GM19395 (cell line): ENCODE measurements around the gene SYNRG.
A peak's percentile ranks its signal among the peaks of the same experiment; 100 is the strongest.

Experiments
- ATAC-seq: cut with Tn5 transposase; IDR thresholded peaks from one replicate; pipeline ENCODE4 v1.9.1; 2021; ENCODE audit warnings: mild to moderate bottlenecking, moderate library complexity; ENCODE audit not compliant: unreplicated experiment

SYNRG gene

DNA sequence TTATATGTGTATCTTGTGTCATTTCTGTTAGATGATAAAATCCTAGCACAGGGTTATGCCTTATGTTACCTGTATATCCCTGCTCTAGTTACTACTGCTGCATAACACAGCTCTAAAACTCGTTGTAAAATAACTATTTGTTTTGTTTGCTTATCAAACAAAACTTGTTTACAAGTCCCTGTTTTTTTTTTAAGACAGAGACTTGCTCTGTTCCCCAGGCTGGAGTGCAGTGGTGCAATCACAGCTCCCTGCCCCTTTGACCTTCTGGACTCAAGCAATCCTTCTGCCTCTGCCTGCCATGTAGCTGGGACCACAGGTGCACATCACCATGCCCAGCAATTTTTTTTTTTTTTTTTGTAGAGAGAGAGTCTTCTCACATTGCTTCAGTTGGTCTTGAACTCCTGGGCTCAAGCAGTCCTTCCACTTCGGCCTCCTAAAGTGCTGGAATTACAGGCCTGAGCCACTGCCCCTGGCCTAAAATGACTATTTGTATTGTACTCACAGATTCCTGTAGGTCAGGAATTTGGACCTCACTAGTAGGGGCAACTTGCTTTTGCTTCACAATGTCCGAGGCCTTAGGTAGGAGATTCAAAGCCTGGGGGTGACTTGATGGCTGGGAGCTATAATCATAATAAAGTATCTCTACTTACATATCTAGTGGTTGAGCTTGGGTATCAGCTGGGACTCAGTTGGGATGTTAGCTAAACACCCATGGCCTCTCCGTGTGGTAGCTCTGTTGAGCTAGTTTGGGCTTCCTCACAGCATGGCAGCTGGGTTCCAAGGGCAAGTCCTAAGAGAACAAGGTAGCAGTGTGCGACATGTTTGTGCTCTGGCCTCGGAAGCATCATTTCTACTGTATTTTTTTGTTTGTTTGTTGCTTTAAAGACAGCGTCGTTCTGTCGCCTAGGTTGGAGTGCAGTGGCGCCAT, 106.9 kb downstream of the SYNRG start:
- no peak for ATAC-seq

DNA sequence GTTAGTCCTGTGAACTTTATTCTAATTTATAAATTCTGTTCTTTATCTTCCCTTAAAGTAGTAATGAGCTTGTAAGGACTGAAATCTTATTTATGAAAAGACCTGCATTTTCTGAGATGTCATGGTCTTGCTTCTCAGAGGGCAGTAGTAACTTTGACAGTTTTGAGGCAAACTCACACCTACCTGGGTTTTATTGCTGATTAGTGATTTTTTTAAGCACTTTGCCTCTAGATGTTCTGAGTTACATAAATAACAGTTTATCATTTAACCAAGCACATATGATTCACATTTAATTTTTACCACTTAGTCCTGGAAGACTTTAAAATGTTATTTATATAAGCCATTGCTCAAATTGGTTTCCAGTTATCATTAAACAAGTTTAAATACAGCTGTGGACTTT, 108.8 kb downstream of the SYNRG start:
- no peak for ATAC-seq

DNA sequence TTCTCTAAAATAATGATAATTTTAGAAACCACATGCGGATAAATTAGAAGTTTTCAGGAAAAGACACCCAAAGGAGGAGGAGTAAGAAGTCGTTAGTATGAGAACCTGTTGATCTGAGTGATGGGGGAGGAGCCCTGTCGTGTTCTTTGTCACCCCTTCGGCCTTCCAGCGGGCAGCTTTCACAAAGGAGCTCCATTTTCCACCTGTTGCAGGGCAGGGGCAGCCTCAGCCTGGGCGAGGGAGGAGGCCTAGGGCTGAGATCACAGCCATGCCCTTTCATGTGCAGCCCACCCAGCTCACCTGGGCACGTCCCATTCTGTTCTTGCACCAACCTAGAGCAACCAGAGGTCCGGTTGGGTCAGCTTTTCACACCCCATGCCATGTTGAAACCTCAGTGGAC, 114.2 kb downstream of the SYNRG start:
- no peak for ATAC-seq

DNA sequence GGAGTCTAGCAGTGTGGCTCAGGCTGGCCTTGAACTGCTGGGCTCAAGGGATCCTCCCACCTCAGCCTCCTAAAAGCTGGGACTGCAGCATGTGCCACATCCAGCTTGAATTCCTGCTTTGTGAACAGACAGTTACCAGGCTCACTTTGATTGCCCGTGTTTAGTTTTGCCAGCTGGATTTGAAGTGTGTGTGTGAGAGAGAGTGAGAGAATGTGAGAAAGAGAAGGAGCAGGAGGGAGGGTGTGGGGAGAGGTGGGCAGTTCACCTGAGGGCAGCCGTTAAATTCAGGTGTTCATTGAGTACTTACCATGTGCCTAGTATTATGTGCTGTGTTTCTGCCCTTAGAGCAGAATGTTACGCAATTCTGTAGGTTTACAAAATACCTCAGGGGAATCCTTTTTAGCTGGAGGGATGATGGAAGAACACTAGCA, 114.8 kb downstream of the SYNRG start:
- no peak for ATAC-seq

DNA sequence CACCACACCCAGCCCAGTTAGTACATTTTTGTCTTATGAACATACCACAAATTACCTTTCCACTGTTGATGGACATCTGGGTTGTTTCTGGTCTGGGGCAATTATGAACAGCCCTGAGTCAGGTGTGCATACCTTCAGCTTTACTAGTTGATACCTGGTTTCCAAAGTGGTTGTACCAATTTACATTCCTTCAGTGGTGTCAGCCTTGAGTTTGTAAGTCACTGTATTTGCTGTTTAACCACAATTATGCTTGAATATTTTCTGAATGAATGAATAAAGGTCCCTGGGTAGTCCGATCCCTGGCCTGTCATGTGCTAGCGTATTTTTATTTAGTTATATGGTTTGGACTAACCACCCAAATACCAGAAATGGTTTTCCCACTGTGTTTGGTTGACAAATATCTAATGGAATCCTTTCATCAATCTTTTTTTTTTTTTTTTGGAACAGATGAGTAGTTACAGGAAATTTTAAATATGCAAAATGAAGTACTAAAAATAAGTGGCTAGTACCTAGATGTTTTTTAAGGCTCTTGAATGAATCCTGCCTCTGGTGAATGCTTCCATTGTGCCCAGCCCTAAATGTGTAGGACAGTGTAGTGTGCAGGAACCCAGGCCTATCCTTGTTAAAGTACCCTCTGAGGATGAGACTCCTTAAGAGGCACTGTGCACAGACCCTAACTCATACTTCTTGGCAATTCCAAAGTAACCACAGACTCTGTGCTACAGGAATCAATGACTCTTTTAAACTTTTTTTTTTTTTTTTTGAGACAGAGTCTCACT, 115.8 kb downstream of the SYNRG start:
- no peak for ATAC-seq

DNA sequence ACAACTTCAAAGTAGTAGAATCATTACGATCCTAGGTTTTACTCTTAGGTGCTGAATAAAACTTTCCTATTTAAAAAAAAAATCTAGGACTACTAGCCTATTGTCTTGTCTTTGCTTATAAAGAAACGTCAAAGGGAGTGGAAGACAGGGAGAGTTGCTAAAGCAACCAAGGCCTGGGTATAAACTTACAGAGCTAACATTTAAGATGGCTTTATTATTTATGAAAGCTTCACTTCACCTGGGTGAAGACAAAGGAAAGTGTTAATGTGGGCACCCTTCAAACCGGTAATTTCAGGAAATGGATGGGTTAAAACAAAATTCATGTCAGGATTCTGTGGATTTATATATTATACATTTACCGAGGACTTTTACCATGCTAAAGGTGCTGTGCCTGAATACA, 117.1 kb downstream of the SYNRG start:
- ATAC-seq, result no peak

DNA sequence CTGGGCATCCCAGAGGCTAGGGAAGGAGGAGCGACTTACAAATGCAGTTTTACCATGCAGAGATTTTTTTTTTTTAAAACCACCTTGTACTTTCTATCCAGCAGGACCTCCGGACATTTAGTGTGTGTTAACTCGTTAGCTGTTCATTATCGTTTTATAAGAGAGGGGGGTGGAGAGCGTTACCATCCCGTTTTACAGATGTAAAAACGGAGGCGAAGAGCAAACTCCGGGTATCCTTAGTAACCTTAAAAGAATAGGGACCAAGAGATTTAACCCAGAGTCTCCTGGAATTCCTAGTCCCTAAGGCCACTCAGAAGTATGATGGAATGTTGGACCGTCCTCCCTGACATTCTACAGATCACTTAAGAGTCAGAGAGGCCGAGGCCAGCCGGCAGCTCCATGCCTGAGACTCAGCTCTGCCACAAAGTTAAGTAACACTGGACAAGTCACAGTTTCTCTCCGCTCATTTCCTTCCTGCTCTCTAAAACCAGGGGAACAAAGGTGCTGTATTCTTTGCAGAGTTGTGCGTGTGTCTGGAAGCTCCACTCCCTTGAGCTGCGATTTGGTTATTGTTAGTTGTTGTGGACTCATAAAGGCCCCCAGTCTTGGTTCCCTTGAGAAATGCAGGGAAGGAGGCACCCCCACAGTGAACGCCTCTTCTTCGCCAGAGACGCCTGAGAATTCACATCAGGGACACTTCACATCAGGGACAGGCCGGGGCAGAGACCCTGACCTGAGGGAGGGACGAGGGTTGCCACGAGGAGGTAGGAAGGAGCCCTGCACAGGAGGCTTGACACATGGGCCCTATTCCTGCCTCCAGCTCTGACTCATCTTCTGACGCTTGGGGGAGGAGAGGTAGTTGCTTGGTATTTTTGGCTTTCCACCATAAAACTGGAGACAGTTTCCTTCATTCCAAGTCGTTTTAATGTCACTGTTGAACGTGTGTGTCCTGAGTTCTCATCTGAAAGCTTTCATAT, 118.3 kb downstream of the SYNRG start:
- ATAC-seq, result no peak

DNA sequence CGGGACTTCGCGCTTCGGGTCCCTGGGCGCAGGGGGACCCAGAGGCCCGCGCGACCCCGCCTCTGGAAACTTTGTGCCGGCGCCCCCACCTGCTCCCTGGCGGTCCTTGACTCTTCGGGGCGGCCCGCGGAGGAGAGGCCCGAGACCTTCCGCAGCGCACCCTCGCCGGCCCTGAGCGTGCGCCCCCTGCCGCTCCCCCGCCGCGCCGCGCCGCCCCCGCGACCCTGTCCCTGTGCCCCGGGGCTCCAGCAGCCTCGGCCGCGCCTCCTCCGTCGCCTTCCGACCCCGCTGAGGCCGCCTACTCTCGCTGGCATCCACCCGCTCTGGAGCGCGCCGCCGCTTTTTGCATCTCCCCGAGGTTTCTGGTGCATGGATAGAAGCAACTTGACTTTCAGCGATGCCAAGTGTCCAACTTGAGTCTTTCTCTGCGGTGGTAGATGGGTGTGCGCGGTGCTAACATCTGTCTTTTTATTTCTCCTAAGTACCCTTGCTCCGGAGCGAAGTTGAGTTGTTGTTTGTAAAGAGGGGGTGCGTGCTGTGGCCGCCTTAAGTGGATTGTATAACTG, 119.1 kb downstream of the SYNRG start:
- ATAC-seq, result peak; percentile 62

DNA sequence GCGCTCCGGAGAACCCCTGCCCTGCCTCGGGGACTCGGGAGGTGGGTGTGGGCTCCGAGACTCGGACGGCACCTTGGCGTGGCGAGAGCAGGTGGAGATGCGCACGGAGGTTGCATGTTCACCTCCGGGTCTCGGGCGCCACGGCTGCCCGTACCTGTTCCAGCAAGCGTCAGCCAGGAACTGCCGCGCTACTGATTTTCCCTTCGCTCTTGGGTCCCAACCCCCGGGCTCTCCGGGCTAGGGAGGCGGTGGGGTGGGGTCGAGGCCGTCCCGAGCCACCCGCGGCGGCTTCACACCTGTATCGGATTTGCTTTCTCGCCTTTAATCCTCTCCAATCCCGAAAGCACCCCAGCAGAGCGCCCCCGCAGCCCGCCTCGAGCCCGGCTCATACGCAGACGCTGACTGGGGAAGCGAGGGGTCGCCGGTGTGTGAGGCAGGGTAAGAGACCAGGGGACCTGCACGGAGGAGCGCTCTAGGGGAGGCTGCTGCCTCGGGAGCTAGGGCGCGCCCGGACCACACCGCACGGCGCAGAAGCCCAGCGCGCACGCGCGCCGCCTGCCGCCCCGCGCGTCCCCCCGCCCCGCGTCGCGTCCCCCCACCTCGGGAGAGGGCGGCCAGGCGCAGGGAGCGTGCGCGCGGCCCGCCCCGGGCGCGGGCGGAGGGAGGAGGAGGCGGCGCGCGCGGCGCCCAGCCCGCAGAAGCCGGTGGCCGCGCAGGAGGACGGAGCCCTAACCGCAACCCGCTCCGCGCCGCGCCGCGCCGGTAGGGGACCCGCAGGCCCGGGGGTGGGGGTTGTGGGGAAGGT, 119.8 kb downstream of the SYNRG start, which contains the start of gene DUSP14:
TSS of gene DUSP14 (plus strand) at position 695 of the 805 bp plus-strand sequence. CDS start 22,382 bp downstream, outside the sequence.
- peak; percentile 67 for ATAC-seq

DNA sequence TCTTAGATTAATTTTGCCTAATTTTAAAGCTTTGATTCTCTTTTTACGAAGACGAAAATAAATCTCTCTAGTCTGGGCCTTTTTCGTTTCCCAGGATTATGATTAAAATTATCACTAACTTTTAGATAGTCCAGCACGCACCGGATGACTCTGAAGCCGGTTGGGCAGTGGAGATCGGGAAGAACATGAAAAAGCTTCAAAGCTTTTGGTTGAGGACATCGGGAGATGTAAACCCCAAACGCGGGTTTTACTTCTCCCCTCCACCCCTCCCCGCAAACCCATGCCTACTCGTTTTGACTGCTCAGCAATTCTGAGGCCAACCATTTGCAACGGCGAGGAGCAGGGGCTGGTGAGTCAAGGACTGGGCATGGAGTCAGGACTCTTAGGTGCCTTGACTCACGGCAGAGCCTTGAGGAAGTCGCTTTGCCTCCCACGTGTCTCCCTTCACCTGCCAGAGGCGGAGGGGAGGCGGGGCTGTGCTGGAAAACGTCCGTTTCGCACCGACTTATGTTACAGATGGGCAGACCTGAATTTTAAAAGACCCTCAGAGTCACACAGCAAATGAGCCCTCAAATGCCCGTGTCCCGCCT, 120.5 kb downstream of the SYNRG start:
- no peak for ATAC-seq

DNA sequence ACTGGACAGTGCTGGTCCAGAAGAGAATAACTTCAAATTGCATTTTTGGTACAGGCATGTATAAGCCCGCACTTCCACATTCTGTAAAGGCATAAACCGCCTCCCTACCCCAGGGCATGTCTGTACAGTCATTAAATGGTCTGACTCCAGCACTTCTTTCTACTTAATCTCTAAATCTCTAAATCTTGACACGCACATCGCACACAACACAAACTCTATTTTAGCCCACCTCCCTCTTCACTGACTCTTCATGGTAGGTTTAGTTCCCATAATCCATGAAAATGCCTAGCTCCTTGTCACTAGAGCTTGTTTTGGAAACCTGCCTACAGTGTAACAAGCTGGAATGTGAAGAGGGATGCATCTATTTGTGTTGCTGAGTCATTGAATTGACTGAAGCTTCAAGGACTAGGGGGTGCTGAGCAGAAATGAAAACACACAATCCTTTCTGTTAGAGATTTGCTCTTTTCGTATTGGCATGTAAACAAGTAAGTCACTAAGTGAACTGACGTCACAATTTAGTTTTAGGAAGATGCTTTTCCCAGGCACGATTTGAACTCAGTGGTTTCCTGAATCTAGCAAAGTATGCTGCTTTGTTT, 121.1 kb downstream of the SYNRG start:
- no peak for ATAC-seq

DNA sequence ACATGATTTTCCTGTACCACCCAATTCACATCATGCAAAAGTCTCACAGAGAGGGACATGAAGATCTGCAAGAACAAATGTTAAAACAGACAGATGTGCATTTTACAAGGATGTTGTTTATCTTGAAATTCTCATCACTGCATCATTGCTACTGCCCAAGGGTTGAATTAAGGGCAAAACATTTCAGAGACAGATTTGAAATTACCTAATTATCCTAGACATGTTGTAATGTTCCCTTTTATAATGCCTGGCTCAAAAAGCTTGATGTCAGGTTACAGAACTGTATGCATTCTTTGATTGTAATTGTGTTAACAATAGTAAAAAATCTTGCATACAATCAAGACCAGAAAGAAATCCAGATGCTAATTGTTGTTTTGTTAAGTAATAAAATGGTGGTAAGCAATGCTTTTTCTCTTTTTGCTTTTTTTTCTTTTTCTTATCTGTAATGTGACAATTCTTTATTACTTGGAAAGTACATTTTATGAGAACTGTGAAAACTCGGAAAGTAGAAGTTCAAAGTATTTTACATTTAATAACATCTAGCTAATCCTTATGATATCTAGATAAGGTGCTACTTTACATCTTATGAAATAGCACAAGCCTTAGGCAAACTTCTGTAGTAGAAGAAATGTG, 123.2 kb downstream of the SYNRG start:
- no peak for ATAC-seq

DNA sequence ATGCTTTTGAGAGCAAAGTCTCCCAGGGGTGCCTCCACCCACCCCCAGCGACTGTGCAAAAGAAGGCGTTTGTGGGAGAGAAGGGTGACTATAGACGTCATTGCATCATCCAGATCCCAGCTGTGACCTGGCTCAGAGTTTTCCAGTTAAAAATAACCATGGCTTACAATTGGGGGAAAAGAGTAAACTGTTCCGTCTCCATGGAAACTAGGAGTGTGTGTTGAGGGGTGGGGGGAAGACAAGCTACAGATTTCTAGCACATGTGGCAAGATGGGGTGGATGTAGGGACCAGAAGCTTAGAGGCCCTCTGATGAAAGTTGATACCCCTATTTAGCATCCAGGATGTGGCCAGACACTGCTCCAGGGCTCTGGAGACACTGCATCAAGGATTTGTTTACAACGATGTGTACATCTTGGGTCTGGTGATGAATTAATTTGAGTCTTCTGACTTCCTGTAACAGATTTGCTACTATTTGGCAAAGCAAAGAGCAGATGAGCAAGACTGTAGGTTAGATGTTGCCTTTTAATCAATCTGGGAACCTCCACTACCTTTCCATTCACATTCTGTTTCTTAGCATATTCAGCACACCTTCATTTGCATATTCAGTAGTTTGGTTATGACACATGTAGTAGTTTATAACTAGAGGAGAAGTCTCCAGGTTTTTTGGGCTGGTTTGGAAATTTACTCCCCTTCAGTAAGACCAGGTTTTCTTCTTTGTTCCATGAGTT, 125.7 kb downstream of the SYNRG start:
- ATAC-seq, result no peak

DNA sequence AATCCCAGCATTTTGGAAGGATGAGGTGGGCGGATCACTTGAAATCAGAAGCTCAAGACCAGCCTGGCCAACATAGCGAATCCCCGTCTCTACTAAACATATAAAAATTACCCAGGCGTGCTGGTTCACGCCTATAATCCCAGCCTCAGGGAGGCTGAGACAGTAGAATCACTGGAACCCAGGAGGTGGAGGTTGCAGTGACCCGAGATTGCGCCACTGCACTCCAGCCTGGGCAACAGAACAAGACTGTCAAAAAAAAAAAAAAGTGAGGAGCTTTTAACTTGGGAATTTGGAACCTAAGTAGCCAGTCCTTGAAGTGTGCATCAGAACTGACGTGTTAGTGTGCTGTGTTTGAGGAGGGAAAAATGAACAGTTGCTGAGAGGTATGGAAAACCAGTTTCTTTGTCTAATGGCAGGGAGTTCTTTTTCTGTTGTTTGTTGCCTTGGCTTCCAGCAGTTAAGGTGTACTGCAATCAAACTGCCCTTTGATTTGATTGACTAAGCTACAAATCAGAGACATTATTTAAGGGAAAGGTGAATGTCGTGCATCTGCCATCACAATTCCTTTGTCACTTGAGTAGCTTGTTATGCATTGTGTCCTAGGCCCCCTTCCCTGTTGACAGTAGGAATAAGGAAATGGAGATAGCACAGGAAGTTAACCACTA, 128.1 kb downstream of the SYNRG start:
- no peak for ATAC-seq

DNA sequence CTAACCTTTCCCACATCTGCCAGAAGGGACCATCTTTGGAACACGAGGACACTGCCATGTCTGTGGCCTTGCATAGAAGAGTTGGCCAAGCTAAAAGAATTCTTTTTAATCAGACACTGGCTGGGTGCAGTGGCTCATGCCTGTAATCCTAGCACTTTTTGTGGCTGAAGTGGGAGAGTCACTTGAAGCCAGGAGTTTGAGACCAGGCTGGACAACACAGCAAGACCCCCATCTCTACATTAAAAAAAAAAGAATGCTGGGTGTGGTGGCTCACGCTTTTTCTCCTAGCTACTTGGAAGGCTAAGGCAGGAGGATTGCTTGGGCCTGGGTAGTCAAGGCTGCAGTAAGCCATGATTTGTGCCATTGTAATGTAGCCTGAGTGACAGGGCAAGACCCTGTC, 128.8 kb downstream of the SYNRG start:
- ATAC-seq, result no peak

DNA sequence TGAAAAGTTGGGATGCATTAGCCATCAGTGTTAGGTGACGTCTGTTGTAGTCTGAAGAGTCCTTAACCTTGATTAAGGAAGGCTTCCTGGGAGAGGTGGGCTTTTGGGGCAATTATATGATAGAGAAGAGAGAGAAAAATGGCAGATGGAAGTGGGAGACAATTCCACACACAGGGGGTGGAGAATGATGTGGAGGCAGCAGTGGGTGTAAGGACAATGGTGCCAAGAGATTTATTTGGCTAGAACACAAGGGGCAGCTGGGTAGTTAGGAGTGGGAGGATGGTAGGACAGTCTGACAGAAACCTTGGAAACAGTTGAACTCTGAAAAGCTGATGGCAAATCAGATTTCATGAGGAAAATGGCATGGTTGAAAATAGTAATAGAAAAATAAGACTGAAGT, 130.2 kb downstream of the SYNRG start:
- ATAC-seq, result no peak

DNA sequence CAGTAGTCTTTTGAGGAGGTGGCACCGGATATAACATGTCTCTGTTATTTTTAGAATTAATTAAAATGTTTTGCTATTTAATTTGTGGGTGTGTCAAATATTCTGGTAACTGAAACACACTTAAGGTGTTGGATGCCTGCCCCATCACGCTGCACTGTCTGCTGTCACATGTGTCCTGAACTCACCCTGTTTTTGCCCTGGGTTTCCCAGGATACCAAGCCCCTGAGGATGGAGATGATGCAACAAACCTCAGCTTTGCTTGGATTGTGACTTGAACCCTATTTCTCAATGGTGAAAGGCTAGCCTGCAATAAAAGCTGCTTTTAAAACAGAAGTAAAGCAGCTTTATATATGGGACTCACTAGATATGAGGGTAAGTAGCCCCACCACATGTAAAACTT, 131.0 kb downstream of the SYNRG start:
- ATAC-seq, result no peak
